Stimulated activated naive CD8-positive, alpha-beta T cell treated with anti-CD3 and anti-CD28 coated beads, Interleukin-15, amount 100 ng/mL, for 72 hours (primary cell): ENCODE measurements around the gene ABCG2.
"Not testable (repeated sequence)": the region's sequence is repeated elsewhere in the genome, so short reads cannot be mapped to it uniquely, and the experiment has no call there.

ENCODE experiments used
- ATAC-seq: fragments of 150-1000 bp; cut with Tn5 transposase; 2 replicates; pipeline ENCODE4 v1.10.0; 2021; ENCODE audit warnings: mild to moderate bottlenecking, moderate library complexity
- DNase-seq, 2 donors: peaks; one replicate each; pipeline ENCODE4 v3.0.0; 2021 to 2022
- H3K27ac Mint-ChIP-seq, 2 donors: one replicate each; pipeline ENCODE4 v1.8.0; 2022; ENCODE audit warnings: mild to moderate bottlenecking in 2 of 2, mixed read lengths in 2 of 2, moderate library complexity in 2 of 2
- H3K27me3 Mint-ChIP-seq: one replicate; pipeline ENCODE4 v1.8.0; 2022; ENCODE audit warnings: mixed read lengths
- H3K4me1 Mint-ChIP-seq: one replicate; pipeline ENCODE4 v1.8.0; 2022; ENCODE audit warnings: mild to moderate bottlenecking, mixed read lengths
- H3K4me3 Mint-ChIP-seq, 2 donors: one replicate each; pipeline ENCODE4 v1.8.0; 2022; ENCODE audit warnings: mild to moderate bottlenecking in 2 of 2, mixed read lengths in 2 of 2, moderate library complexity in 1 of 2
- H3K9me3 Mint-ChIP-seq, 2 donors: one replicate each; pipeline ENCODE4 v1.8.0; 2022; ENCODE audit warnings: mixed read lengths in 2 of 2

Gene ABCG2

DNA sequence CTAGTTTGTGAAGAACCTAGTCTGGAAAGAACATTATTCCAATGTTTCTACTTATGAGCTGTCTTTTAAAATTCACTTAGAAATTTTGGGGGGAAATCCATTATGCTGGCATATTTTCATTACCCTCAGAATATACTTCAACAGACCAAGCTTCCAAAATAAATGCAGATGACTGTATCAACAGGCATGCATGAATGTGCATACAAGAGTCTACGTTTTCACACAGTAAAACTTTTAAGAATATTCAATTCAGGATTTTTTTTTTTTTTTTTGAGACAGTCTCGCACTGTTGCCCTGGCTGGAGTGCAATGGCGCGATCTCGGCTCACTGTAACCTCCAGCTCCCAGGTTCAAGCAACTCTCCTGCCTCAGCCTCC lies 49.7 kb downstream of the ABCG2 start:
- no peak for ATAC-seq
- Mint-ChIP-seq H3K27me3 (no peaks in the 10 kb centered on the region), H3K9me3 (no peaks in the 10 kb centered on the region), H3K27ac (no peak overlapping the region), H3K4me1 (peaks cover 6% of the 10 kb centered on the region), H3K4me3 (no peak overlapping the region)
- DNase-seq = no peak

DNA sequence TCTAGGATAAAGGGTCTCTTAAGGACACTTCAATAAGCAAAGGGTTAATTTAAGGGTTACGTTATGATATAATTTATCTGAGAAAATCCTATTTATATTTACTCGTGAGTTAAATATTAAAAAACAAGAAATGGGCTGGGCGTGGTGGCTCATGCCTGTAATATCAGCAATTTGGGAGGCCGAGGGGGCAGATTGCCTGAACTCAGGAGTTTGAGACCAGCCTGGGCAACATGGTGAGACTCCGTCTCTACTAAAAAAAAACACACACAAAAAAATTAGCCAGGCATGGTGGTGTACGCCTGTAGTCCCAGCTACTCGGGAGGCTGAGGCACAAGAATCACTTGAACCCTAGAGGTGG lies 50.4 kb downstream of the ABCG2 start:
- not testable (repeated sequence) for H3K27me3 Mint-ChIP-seq, DNase-seq, ATAC-seq, H3K4me1 Mint-ChIP-seq, H3K27ac Mint-ChIP-seq, H3K9me3 Mint-ChIP-seq, H3K4me3 Mint-ChIP-seq

DNA sequence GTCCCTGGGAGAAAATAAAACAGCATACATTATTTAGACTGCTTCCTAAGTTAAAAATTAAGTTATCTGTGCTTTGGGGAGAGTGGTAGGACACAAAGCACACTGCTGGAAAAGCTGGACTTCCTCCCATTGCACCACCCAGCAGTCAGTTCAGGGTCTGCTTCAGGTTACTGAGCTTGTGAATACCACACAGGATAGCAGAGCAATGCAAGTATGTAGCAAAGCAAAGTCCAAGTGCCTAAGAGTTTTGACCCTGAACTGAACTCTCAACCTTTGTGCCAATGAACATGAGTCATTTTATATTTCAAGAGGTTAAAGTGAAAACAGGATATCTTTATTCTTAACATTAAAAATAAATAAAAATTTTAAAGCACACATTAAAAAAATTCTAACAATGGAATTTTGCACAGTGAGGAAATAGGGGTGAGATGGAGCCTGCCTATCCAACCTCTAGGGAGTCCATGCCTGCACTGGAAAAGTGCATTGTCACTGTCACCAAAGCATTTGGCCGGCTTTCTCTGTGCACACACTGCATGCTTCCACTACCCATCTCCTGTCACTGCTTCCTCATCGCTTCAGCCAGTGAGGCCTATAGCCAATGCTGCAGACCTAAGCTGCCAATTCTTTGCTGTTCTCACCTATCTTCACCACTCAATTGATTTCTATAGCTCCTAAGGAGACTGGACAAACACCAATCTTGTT lies 50.9 kb downstream of the ABCG2 start:
- ATAC-seq (no peak), DNase-seq (no peak)
- Mint-ChIP-seq H3K27me3 (no peaks in the 10 kb centered on the region), H3K27ac (no peak overlapping the region), H3K4me1 (peaks cover 6% of the 10 kb centered on the region), H3K9me3 (no peaks in the 10 kb centered on the region), H3K4me3 (no peak overlapping the region)

DNA sequence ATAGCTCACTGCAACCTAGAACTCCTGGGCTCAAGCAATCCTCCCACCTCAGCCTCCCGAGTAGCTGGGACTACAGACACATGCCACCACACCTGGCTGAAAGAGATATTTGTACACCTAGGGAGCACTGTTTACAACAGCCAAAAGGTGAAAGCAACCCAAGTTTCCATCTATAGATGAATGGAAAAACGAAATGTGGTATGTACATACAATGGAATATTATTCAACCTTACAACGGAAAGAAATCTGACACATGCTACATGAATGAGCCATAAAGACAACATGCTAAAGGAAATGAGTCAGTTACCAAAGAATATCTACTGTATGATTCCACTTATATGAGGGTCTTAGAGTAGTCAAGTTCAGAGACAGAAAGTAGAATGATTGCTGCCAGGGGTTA lies 52.2 kb downstream of the ABCG2 start:
- peaks cover 6% of the 10 kb centered on the region for H3K4me1 Mint-ChIP-seq
- ATAC-seq (no peak), DNase-seq (no peak)
- no peak overlapping the region for H3K27ac Mint-ChIP-seq
- no peaks in the 10 kb centered on the region for H3K9me3 Mint-ChIP-seq
- no peak overlapping the region for H3K4me3 Mint-ChIP-seq
- peaks cover 3% of the 10 kb centered on the region for H3K27me3 Mint-ChIP-seq

DNA sequence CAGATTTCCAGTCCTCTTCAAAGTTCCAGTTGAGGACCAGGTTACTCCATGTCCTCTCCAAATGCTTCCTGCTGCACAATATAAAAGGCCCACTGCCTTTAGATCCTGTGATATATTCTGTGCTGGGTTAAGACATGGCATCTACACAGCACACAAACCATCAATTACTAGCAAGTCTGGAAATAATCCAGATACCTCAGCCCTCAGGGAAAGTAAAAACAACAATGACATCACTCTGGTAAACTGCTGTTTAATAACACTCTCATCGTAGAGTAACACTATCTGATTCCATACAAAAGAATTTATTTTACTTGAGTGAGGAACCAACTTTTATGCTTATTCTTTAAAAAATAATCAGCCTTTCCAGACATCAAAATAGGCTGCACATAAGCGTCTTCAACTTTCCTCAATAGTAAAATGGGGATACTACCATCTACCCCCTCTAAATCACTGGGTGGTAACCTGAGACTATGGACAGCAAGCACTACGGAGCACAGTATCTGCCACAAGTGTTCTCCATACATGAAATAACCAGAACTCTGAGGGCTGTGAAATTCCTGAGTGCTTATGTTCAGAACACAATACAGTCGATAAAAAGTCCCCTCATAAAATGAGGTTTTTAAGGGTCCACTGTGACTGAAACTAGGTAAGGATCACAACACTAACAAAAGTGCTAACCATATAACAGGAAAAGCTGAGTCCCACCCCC lies 53.4 kb downstream of the ABCG2 start:
- H3K4me3 Mint-ChIP-seq = no peak overlapping the region
- H3K4me1 Mint-ChIP-seq = peaks cover 6% of the 10 kb centered on the region
- no peaks in the 10 kb centered on the region for H3K9me3 Mint-ChIP-seq
- ATAC-seq (no peak), DNase-seq (no peak)
- H3K27me3 Mint-ChIP-seq = peaks cover 9% of the 10 kb centered on the region
- H3K27ac Mint-ChIP-seq = no peak overlapping the region

DNA sequence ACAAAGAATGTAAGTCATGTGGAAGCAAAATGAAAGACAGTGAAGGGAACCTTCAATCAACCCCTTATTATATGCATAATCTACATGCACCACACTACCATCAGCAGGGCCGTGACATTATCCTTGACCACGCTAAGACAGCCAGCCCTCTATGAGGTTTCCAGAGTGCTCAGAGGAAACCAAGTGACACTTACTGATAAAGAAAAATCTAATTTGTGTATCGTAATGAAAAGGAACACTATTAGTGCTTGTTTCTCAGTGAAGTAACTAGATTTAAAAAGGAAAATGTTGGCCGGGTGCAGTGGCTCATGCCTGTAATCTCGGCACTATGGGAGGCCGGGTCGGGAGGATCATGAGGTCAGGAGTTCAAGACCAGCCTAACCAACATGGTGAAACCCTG lies 56.4 kb downstream of the ABCG2 start:
- no peaks in the 10 kb centered on the region for H3K9me3 Mint-ChIP-seq
- peaks cover 9% of the 10 kb centered on the region for H3K27me3 Mint-ChIP-seq
- peaks cover 6% of the 10 kb centered on the region for H3K4me1 Mint-ChIP-seq
- no peak overlapping the region for H3K4me3 Mint-ChIP-seq
- ATAC-seq (no peak), DNase-seq (no peak)
- H3K27ac Mint-ChIP-seq = no peak overlapping the region

DNA sequence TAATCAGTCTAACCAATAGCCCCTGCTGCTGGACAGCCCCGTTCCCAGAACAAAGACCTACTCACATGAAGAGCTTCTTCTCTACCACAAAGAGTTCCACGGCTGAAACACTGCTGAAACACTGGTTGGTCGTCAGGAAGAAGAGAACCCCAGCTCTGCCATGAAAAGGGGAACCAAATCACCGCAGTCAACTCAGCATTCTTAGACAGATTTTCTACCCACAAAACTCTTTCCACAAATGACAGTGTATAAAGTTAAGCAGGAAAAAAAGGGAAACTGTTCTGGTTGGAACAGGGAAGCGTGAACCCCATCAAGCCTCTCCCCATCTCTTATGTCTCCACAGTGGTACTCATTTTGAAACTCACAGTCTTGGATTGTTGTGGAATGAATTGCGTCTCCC lies 57.3 kb downstream of the ABCG2 start:
- no peak for ATAC-seq
- Mint-ChIP-seq H3K27ac (no peak overlapping the region), H3K9me3 (no peaks in the 10 kb centered on the region), H3K4me1 (peaks cover 1% of the 10 kb centered on the region), H3K27me3 (peaks cover 9% of the 10 kb centered on the region), H3K4me3 (no peak overlapping the region)
- no peak for DNase-seq

DNA sequence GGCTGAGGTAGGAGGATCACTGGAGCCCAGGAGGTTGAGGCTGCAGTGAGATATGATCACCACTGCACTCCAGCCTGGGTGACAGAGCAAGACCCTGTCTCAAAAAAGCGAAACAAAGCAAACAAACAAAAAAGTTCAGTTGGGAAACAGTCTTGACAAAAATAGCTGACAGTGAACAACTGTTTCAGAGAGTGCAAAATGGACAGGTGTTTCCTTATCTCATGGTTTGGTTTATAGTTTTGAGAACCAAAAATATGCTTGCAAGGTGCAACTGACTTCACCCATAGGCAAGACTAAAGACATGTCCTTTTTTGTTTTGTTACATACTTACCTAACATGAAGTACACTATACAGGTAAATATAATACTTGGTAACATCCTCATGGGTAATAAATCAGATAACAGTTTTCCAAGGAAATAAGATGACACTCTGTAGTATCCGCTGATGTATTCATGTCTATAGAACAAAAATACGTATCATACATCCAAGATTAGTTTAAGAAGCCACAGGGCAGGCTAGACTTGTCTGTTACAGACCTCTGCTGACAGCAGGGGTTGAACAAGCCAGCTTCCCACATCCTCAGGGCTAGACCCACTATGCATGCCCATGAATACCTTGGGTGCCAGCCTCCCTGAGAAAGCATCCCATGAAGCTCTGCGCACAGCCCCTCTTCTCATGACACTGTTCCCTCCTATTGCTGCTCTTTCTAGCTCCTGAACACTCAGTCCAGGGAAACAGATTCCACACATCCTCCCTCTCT lies 59.3 kb downstream of the ABCG2 start:
- Mint-ChIP-seq H3K4me3 (no peak overlapping the region), H3K9me3 (no peaks in the 10 kb centered on the region), H3K27me3 (peaks cover 9% of the 10 kb centered on the region), H3K4me1 (no peaks in the 10 kb centered on the region), H3K27ac (no peak overlapping the region)
- ATAC-seq = no peak
- no peak for DNase-seq

DNA sequence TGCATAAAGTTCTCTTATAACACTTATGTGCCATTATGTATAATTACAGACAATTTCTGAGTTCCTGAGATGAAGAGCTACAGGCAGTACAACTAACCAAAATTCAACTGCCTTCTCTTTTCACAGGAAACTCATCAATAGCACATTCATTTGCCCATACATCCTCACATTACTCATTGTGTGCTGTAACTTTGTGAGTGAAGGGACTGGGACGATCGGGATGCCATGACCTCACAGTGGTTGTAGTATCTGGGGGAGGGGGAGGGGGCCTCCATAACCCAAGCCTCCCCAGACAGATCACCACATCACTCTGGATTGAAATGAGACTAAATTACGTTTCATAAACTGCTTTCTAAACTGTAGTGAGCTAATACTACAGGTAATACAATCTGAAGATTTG lies 60.7 kb downstream of the ABCG2 start:
- H3K4me3 Mint-ChIP-seq = no peak overlapping the region
- no peak overlapping the region for H3K27ac Mint-ChIP-seq
- H3K27me3 Mint-ChIP-seq = peaks cover 9% of the 10 kb centered on the region
- H3K9me3 Mint-ChIP-seq = no peaks in the 10 kb centered on the region
- no peaks in the 10 kb centered on the region for H3K4me1 Mint-ChIP-seq
- no peak for DNase-seq
- no peak for ATAC-seq

DNA sequence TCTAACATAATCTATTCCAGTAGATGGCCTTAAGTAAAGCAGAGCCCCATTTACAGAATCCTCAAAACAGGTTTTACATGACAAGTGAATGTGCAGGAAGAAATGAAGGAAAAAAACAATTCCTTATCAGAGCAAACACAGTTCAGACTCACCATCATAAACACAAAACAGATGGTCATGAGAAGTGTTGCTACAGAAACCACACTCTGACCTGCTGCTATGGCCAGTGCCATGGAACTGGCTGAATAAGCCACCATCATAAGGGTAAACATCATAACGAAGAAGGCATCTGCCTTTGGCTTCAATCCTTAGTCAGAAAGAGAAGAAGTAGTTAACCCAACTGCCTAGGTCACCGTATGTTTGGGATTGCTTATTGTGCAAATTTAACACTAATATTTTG lies 61.1 kb downstream of the ABCG2 start:
- DNase-seq (no peak), ATAC-seq (no peak)
- H3K9me3 Mint-ChIP-seq = no peaks in the 10 kb centered on the region
- H3K4me3 Mint-ChIP-seq = no peak overlapping the region
- peaks cover 9% of the 10 kb centered on the region for H3K27me3 Mint-ChIP-seq
- no peak overlapping the region for H3K27ac Mint-ChIP-seq
- H3K4me1 Mint-ChIP-seq = no peaks in the 10 kb centered on the region

DNA sequence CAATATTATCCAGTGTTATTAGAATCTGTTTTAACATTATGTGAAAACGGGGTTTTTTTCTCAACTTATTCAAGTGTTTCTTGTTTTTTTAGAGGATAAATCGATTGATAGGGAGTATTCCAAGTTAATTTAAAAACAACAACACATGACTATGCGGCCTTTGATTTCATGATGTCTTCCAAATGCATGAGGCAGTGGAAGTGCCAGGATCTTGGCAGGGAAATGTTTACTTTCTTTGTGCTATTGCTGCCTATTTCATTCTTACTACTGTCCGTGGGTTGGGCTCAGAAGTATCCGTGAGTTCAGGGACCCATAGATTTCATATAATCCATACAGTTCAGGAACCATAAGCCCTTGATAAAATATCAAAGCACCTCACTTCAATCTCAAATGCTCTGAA lies 64.6 kb downstream of the ABCG2 start:
- no peaks in the 10 kb centered on the region for H3K9me3 Mint-ChIP-seq
- no peaks in the 10 kb centered on the region for H3K27me3 Mint-ChIP-seq
- DNase-seq = no peak
- no peak overlapping the region for H3K27ac Mint-ChIP-seq
- H3K4me3 Mint-ChIP-seq = no peak overlapping the region
- no peak for ATAC-seq
- no peaks in the 10 kb centered on the region for H3K4me1 Mint-ChIP-seq

DNA sequence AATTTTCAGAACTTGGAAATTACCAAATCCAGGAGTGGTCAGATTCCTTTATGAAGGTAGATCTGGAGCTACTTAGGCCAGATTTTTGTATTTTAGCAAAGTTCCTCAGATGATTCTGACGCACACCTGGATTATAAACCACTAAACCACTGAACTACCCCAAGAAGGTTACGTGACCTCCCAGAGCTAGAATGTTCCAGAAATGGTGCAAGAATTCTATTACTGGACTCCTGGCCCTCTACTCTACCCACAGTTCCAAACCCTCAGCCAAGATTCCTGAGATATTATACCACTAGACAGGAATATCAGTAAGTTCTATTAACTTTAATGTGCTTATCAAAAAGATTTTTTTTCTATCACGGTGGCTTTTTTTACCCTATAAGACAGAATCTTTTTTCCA lies 67.1 kb downstream of the ABCG2 start:
- no peak overlapping the region for H3K4me3 Mint-ChIP-seq
- H3K27me3 Mint-ChIP-seq = no peaks in the 10 kb centered on the region
- ATAC-seq (no peak), DNase-seq (no peak)
- H3K9me3 Mint-ChIP-seq = no peaks in the 10 kb centered on the region
- no peak overlapping the region for H3K27ac Mint-ChIP-seq
- no peaks in the 10 kb centered on the region for H3K4me1 Mint-ChIP-seq

DNA sequence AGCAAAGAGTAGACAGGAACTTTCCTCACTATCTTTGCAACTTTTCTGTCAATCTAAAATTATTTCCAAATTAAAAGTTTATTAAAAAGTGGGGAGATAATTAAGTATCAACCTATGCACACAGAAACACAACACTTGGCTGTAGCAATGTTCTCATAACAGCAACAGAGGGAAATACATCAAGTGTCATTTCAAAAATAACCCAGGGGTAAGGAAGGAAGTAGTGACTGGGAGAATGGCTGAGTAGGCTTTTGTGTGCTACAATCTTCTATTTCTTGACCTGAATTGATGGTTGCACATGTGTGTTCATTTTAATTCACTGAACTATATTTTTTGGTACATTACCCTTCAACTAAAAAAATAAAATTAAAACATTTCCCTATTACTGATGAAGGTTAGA lies 67.5 kb downstream of the ABCG2 start:
- Mint-ChIP-seq H3K9me3 (no peaks in the 10 kb centered on the region), H3K4me3 (no peak overlapping the region)
- ATAC-seq = no peak

DNA sequence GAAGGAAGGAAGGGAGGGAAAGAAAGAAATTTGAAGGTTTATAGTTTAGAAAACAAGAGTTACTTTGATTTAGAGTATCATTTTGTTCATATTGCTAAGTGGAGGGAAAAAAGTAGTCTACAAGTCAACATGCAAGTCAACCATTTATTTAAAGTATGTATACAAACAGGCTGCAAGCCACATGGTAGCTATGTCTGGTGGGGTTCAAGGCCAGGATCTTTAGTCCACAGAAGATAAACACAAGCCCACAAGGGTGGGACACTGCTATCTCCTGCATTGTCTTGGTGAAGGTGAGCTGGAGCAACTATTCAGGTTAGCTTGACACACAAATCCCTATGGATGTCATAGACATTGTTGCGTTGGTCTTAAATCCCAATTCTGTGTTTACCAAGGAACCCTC lies 71.4 kb downstream of the ABCG2 start:
- DNase-seq (no peak), ATAC-seq (no peak)
- no peaks in the 10 kb centered on the region for H3K9me3 Mint-ChIP-seq
- no peak overlapping the region for H3K4me3 Mint-ChIP-seq
- no peaks in the 10 kb centered on the region for H3K27me3 Mint-ChIP-seq
- no peak overlapping the region for H3K27ac Mint-ChIP-seq
- H3K4me1 Mint-ChIP-seq = no peaks in the 10 kb centered on the region

More for the DNA sequence above, 67.5 kb downstream of the ABCG2 start:
- H3K27me3 Mint-ChIP-seq = no peaks in the 10 kb centered on the region
- H3K27ac Mint-ChIP-seq = no peak overlapping the region
- DNase-seq = no peak
- no peaks in the 10 kb centered on the region for H3K4me1 Mint-ChIP-seq

DNA sequence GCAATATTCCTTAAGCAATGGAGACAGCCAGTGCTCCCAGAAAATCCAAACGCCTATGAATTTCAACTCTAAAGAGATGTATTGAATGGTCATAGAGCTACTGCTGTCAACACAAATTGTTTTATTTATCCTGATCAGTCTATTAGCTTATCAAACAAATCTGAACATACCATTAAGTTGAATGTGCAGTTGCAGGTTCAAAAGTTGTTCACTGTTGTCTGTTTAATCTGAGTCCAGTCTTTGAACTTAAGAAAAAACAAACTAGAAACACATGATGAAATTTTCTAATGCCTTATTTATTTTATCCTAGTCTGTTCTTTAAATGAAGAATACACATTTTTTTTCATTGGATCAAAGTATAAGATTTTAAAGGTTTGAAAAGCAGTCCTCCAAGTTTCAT lies 77.8 kb downstream of the ABCG2 start:
- Mint-ChIP-seq H3K4me1 (no peaks in the 10 kb centered on the region), H3K9me3 (no peaks in the 10 kb centered on the region), H3K27me3 (no peaks in the 10 kb centered on the region), H3K4me3 (no peak overlapping the region), H3K27ac (no peak overlapping the region)
- no peak for ATAC-seq
- DNase-seq = no peak

DNA sequence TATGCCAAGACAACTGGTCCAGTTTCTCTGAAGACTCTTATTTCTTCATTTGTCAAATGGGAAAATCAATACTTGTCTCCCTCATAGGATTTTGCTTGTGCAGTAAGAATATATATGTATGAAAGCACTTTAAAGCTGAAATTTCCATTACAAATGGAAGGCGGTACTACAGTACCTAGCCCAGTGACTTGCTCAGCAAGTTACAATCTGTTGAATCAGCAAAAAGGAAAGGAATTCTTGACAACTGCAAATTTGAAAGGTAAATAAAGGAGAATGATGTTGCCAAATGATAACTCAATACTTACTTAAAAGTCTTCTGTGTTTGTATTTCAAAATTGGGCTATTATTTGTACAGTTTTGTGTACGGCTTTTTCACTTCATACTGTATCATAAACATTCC lies 79.9 kb downstream of the ABCG2 start:
- H3K27ac Mint-ChIP-seq = no peak overlapping the region
- ATAC-seq = no peak

More for the DNA sequence above, 79.9 kb downstream of the ABCG2 start:
- no peaks in the 10 kb centered on the region for H3K4me1 Mint-ChIP-seq
- no peak overlapping the region for H3K4me3 Mint-ChIP-seq
- H3K27me3 Mint-ChIP-seq = no peaks in the 10 kb centered on the region
- DNase-seq = no peak
- H3K9me3 Mint-ChIP-seq = no peaks in the 10 kb centered on the region
